MM.1S (cell line): ENCODE data around the gene EN1.

ENCODE experiments used
- DNase-seq: peaks from one replicate; pipeline ENCODE4 v3.0.0-alpha.2; 2015
- H2AFZ ChIP-seq: fragments of 300-600 bp; sonication (generic); 2 replicates; pipeline ENCODE4 v1.6.0; 2016; ENCODE audit warnings: antibody characterized with exemption, low read length
- H3F3A ChIP-seq: fragments of 300-600 bp; sonication (generic); 2 replicates; pipeline ENCODE4 v1.6.1; 2016; ENCODE audit warnings: mild to moderate bottlenecking, antibody characterized with exemption, low read length, moderate library complexity, mixed read lengths; ENCODE audit not compliant: insufficient read depth
- H3K27ac ChIP-seq: fragments of 300-600 bp; sonication (generic); 2 replicates; pipeline ENCODE4 v1.5.1; 2016; ENCODE audit warnings: mild to moderate bottlenecking, low read length
- H3K27me3 ChIP-seq: fragments of 300-600 bp; sonication (generic); replicated peaks from 2 replicates; pipeline ENCODE4 v1.6.0; 2016; ENCODE audit warnings: low read length; ENCODE audit not compliant: insufficient read depth
- H3K36me3 ChIP-seq: fragments of 300-600 bp; sonication (generic); replicated peaks from 2 replicates; pipeline ENCODE4 v1.6.1; 2016; ENCODE audit warnings: mild to moderate bottlenecking, low read length, mixed read lengths; ENCODE audit not compliant: insufficient read depth
- H3K4me1 ChIP-seq: fragments of 300-600 bp; sonication (generic); 2 replicates; pipeline ENCODE4 v1.6.1; 2016; ENCODE audit warnings: low read length, mixed read lengths
- H3K4me2 ChIP-seq: fragments of 300-600 bp; sonication (generic); 2 replicates; pipeline ENCODE4 v1.6.0; 2016; ENCODE audit warnings: low read depth, low read length
- H3K4me3 ChIP-seq: fragments of 300-600 bp; sonication (generic); 2 replicates; pipeline ENCODE4 v1.5.1; 2016; ENCODE audit warnings: low read length, mixed read lengths
- H3K79me2 ChIP-seq: fragments of 300-600 bp; sonication (generic); 2 replicates; pipeline ENCODE4 v1.6.1; 2016; ENCODE audit warnings: mixed run types, low read length, mixed read lengths
- H3K9ac ChIP-seq: fragments of 300-600 bp; sonication (generic); 2 replicates; pipeline ENCODE4 v1.6.1; 2016; ENCODE audit warnings: low read length, mixed read lengths
- H3K9me2 ChIP-seq: fragments of 300-600 bp; sonication (generic); replicated peaks from 2 replicates; pipeline ENCODE4 v1.6.1; 2016; ENCODE audit warnings: mild to moderate bottlenecking, low read length, mixed read lengths; ENCODE audit not compliant: insufficient read depth
- H3K9me3 ChIP-seq: fragments of 300-600 bp; sonication (generic); replicated peaks from 2 replicates; pipeline ENCODE4 v1.6.1; 2016; ENCODE audit warnings: mild to moderate bottlenecking, low read length, mixed read lengths; ENCODE audit not compliant: insufficient read depth
- H4K20me1 ChIP-seq: fragments of 300-600 bp; sonication (generic); 2 replicates; pipeline ENCODE4 v1.6.1; 2016; ENCODE audit warnings: mild to moderate bottlenecking, low read length, moderate library complexity, mixed read lengths; ENCODE audit not compliant: insufficient read depth
- EZH2 ChIP-seq: fragments of 300-600 bp; sonication (generic); optimal IDR thresholded peaks from 2 replicates; pipeline ENCODE3; 2017; ENCODE audit warnings: low read depth, mild to moderate bottlenecking, antibody characterized with exemption, low read length, mixed read lengths
- EZH2phosphoT487 ChIP-seq: fragments of 300-600 bp; sonication (generic); IDR thresholded peaks from 2 replicates; pipeline ENCODE4 v1.6.1; 2018; ENCODE audit warnings: antibody characterized with exemption, low read length
- TF ChIP-seq, protein P1 (sequence below): fragments of 300-600 bp; sonication (generic); IDR thresholded peaks from 2 replicates; pipeline ENCODE4 v1.5.1; 2016; ENCODE audit warnings: antibody characterized with exemption, low read length, mixed read lengths

Gene EN1

DNA sequence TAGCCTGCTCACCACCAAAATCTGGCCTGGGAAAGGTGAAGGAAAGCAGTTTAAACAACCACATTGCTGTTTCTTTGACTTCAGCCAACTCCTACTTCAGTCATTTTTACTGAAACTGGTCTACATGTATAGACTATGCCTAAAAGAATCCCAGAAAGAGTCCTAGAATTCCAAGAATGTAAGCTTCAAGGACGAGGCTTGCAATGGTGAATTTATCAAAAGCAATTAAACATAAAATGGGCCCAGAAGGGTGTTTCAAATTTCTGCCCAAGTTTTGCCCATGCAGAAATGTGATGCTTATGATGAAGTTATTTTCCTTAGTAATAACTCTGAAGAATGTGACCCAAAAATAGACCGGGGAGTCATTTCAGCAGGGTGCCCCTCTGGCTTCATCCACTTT lies 16.6 kb downstream of the EN1 start:
- Histone ChIP-seq H3K79me2 (no peaks in the 10 kb centered on the region), H3F3A (peaks cover 4% of the 10 kb centered on the region; the same call in 1 of the 2 replicates), H3K4me2 (peak overlapping the region; percentile 36; the same call in 1 of the 2 replicates), H2AFZ (no peak overlapping the region), H3K4me1 (peaks cover 25% of the 10 kb centered on the region), H3K9me2 (no peaks in the 10 kb centered on the region), H3K27me3 (peaks cover 14% of the 10 kb centered on the region; the same call in 1 of the 2 replicates), H3K27ac (no peak overlapping the region), H3K9ac (no peak overlapping the region), H3K9me3 (no peaks in the 10 kb centered on the region), H4K20me1 (no peaks in the 10 kb centered on the region), H3K4me3 (no peak overlapping the region), H3K36me3 (no peaks in the 10 kb centered on the region)
- TF ChIP-seq EZH2phosphoT487 (no peak), EZH2 (no peak)
- TF ChIP-seq, protein P1, sequence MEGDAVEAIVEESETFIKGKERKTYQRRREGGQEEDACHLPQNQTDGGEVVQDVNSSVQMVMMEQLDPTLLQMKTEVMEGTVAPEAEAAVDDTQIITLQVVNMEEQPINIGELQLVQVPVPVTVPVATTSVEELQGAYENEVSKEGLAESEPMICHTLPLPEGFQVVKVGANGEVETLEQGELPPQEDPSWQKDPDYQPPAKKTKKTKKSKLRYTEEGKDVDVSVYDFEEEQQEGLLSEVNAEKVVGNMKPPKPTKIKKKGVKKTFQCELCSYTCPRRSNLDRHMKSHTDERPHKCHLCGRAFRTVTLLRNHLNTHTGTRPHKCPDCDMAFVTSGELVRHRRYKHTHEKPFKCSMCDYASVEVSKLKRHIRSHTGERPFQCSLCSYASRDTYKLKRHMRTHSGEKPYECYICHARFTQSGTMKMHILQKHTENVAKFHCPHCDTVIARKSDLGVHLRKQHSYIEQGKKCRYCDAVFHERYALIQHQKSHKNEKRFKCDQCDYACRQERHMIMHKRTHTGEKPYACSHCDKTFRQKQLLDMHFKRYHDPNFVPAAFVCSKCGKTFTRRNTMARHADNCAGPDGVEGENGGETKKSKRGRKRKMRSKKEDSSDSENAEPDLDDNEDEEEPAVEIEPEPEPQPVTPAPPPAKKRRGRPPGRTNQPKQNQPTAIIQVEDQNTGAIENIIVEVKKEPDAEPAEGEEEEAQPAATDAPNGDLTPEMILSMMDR, result no peak
- no peak for DNase-seq

DNA sequence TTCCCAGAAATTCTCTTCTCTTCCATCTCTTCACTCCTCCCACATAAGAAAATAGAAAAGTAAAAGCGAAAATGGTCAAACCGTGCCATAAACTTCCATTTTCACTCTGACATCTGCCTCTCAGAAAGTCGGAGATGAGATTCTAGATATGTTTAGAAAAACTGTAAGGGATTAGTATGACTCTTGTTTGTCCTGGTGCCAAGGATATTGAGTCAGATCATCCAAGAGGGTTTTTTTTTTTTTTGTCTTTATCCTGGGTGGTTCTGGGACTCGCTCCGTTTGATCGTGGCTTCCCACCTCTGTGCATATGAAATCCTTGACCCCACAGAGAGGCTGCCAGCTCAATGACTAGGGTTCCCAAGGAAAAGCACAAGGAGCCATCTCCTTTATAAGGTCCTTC lies 17.3 kb downstream of the EN1 start:
- H3K4me1 ChIP-seq, result peaks cover 32% of the 10 kb centered on the region
- no peaks in the 10 kb centered on the region for H3K79me2 ChIP-seq
- H3K27ac ChIP-seq, result no peak overlapping the region
- DNase-seq, result peak; percentile 48
- no peaks in the 10 kb centered on the region for H3K9me3 ChIP-seq
- no peaks in the 10 kb centered on the region for H3K36me3 ChIP-seq
- TF ChIP-seq EZH2phosphoT487 (no peak), EZH2 (no peak)
- TF ChIP-seq, protein P1, result no peak
- peaks cover 12% of the 10 kb centered on the region; the same call in 1 of the 2 replicates for H3K27me3 ChIP-seq
- no peak overlapping the region for H3K9ac ChIP-seq
- peak overlapping the region; percentile 36; the same call in 1 of the 2 replicates for H3K4me2 ChIP-seq
- H3F3A ChIP-seq, result peaks cover 4% of the 10 kb centered on the region; the same call in 1 of the 2 replicates
- H3K4me3 ChIP-seq, result no peak overlapping the region
- H4K20me1 ChIP-seq, result no peaks in the 10 kb centered on the region
- no peaks in the 10 kb centered on the region for H3K9me2 ChIP-seq
- H2AFZ ChIP-seq, result no peak overlapping the region

DNA sequence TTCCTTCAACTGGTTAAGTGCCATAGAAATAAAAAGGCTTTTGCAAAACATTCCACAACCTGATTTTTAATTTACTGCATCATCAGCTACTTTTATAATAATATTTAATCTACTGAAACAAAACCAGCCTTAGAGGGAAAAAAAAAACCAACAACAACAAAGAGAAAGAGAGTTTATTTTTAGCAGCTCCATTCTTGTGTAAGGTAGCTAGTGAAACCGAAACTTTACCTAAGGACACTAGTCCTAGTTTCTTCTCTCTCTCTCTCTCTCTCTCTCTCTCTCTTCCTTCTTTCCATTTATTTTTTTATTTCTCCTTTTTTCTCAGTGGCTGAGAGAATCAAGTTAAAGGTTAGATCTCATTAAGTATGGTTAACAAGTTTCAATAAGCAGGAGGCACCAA lies 21.4 kb downstream of the EN1 start:
- no peaks in the 10 kb centered on the region for H3K9me3 ChIP-seq
- H3K4me3 ChIP-seq, result peak overlapping the region; percentile 34; the same call in 1 of the 2 replicates
- H2AFZ ChIP-seq, result no peak overlapping the region
- H3K27me3 ChIP-seq, result no peaks in the 10 kb centered on the region
- no peak overlapping the region for H3K9ac ChIP-seq
- H4K20me1 ChIP-seq, result no peaks in the 10 kb centered on the region
- TF ChIP-seq, protein P1, result no peak
- no peak for TF ChIP-seq EZH2
- TF ChIP-seq EZH2phosphoT487, result no peak
- peaks cover 32% of the 10 kb centered on the region for H3K4me1 ChIP-seq
- H3K27ac ChIP-seq, result no peak overlapping the region
- H3K4me2 ChIP-seq, result peak overlapping the region; percentile 71
- no peaks in the 10 kb centered on the region for H3K36me3 ChIP-seq
- H3F3A ChIP-seq, result peaks cover 4% of the 10 kb centered on the region; the same call in 1 of the 2 replicates
- peak; percentile 84 for DNase-seq
- H3K79me2 ChIP-seq, result no peaks in the 10 kb centered on the region
- no peaks in the 10 kb centered on the region for H3K9me2 ChIP-seq
